ENCODE data around the gene CCDC192.

Gene CCDC192

DNA sequence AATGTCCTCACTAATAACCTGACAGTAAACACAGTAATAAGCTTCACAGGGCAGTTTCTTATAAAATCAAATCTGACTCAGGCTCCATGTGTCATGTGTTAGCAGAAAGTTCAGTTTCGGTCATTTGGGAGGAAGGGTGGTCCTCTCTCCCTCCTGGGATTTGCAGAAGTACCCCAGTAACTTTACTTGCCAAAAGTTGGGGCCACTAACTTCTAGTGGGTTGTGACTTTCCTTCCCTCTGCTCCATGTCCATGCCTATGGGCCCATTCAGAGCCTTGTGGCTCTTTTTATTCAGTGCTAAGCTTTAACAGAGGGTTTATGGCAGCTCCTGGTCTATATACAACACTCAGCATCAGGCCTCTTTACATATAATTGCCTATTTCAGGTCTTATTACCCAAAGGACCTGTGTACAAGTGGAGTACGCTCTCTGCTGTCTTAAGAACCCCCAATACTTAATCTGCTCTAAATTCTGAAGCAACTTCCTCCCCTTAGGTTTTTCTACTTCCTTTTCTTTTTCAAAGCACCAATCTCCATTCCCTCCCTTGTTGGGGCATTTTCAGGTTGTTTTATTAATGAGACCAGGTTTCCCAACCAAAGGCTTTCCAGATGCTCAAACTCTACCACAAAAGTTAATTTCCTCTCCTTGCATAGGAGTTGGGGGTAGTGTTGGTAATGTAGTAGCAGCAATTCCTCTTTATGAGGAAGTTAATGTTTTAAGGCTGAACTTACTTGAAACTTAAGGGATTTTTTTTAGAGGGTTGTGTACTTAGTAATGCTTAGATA lies 107.7 kb downstream of the CCDC192 start:
- DNase-seq (ENCODE audit: low read depth) = no peak

DNA sequence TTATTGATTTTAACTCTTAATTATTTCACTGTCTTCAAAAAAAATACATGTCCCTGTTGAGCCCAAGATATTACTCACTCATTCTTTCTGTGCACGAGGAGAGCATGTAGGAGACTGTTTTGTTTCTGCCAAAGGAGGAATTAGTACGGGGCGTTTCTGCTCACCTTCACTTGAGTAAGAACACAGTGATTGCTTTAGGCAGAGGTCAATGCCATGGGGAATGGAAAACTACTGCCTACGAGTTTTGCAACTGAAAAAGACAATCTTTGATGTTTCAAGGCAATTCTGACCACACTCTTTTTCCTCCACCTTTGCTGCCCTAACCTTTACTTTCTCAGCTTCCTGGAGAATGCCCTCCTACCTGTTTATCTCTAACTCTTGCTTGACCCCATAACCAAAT lies 109.4 kb downstream of the CCDC192 start:
- no peak for DNase-seq (ENCODE audit: low read depth)

DNA sequence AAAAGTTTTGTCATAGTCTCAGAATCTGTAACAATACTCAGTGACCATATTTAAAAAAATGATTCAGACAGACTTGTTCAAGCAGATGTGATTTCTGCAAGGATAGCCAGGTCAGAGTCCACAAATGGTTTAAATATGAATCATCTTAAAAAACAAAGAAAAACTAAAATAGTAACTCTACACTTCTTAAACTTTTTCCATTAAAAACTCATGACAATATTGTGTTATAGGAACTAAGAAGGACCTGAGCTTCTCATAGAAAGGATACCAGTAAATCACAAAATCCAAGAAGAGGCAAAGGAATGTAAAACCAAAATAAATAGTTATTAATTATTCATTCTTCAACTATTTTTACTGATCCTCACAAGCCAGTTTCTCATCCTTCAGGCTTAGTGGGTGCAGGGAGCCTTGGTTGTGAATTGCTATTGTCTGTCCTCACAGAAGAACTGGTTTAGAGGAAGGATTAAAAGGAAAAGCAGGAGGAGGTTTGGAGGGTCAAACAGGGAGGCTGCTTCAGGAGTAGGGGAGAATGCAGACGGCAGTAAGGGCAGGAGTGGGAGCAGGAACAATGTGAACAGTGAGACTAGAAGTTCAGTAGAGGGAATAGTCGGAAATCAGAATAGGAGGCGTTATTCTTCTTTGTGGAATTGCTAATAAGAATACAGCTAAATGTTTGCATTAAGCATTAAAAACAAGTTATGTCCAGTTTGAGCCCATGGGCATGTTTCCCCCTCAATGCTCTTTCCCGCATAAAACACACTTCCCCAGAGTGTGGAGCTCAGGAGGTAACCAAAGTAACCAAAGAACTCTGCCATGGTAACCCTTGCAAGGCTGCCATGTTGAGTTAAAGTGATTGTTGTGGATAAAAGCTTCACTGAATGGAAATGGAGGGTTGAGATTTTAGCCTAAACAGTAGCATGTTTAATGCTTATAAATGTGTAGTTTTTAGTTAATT lies 110.7 kb downstream of the CCDC192 start:
- no peak for DNase-seq (ENCODE audit: low read depth)

DNA sequence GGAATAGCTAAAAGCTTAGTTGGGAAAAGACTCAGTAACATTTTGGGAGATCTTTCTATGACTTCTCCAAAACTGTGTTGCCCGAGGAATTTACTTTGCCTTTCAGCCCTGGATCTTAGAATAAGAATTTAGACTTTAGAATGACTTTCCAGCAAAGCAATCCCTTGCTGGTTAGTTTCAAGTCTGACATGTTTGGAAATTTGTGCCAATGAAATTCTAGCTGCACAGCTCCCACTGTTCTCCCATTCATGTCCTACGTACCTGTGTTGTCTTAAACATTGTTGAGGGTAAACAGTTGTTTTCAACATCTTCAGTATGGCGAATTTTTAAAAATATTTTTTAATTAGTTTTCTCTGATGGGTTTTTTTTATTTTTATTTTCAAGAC lies 111.4 kb downstream of the CCDC192 start:
- DNase-seq (ENCODE audit: low read depth) = no peak

DNA sequence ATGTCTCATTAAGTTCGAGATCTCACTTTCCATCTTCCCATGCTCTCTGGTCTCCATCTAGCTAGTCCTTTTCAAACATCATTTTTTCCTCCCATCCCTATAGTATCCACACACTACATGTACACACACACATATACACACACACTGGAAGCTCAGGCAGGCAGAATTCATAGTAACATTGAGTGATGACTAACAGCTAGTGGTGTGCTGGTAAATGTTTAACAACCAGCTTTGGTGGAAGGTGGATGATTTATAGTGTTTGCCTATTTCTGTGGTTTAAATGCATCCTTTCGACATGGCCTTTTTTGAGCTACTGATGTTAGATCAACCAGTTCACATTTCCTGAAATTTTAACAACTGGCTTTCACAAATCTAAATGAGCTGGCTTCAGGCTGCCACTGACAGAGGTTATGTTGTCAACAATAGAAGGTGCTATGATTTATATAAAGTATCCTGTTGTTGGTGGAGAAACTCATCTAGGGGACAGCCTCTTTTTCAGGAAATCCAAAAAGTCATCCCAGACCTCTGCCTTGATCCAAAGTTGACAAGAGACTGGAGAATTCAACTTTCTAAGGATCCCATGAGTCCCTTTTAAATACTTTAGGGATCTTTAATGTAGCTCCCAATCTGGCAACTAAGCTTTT lies 117.8 kb downstream of the CCDC192 start:
- DNase-seq (ENCODE audit: low read depth) = no peak

DNA sequence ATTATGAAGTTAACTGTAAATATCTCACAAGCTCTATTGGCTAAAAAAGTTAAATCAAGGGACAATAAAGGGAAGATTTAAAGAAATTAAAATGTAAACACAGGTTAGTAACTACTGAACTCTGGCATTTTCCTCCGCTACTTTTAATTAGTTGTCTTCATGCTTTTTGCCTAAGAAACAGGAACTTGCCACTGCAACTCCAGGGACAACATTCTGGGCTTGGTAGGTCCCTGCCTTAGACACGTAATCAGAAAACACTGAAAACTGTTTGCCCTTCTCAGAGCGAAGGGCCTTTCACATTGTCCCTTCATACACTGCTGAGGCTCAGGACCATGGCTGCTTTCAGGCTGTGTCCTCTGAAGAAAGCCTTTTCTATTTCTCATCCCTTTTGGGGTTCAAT lies 118.7 kb downstream of the CCDC192 start:
- no peak for DNase-seq (ENCODE audit: low read depth)

DNA sequence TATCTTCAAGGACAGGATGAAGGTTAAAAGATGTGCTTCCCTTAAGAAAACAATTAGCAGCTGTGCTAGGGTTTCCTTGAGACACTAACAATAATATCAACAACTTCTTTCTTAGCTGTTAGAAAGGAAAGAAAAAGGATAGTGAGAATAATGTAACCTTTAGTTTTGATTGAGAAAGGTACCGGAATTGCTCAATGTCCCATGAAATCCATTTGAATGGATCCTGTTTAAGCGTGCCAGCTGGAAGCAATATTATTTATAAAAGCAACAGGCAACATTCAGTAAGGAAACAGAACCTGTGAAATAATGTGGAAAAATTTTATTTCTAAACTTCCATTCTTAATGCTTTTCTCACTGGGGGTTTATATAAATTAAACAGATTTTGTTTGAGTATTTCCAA lies 120.9 kb downstream of the CCDC192 start:
- DNase-seq (ENCODE audit: low read depth) = no peak

DNA sequence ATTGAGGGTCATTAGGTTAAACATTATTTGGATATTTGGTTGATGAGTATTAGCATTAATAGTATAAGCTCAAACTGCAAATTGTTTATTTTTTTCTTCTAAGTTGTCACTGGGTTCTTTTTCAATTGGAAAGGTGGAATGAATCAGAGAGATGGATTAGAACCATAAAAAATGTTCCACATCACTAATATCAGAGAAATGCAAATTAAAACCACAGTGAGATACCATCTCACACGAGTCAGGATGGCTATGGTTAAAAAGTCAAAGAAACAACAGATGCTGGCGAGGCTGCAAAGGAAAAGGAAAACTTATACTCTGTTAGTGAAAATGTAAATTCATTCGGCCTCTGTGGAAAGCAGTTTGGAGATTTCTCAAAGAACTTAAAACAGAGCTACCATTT lies 122.8 kb downstream of the CCDC192 start:
- no peak for DNase-seq (ENCODE audit: low read depth)

DNA sequence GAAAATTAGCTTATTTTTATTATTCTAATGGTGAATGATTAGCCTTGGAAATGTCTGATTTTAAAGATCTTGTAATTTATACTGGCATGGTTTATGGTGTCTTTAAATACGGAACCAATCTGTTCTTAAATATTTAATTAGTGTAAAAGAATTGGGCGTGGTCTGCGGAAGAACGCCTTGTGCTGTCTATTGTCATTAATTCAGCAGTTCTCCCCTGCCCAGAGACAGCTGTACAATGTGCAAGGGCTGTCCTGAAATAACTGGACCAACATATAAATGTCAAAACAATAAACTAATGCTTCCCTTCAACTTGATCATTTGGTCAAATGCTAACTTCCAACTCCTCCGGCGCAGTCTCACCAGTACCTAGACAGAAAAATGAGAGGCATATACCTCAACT lies 124.3 kb downstream of the CCDC192 start:
- DNase-seq (ENCODE audit: low read depth) = no peak

DNA sequence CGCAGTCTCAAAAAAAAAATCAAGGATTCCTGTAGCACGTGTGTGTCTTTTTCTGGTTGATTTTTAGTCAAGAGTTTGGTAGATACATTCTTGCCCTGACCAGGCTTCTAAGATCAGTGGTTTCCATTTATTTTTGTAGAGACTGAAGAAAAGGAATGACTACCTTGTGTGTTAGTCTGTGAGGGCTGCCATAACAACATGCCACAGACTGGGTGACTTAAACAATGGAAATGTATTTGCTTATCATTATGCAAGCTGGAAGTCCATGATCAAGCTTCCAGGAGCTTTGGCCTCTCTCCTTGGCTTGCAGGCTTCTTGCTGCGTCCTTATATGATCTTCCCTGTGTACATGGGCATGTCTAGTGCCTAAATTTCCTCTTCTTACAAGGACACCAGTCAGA lies 127.0 kb downstream of the CCDC192 start:
- DNase-seq (ENCODE audit: low read depth) = no peak

DNA sequence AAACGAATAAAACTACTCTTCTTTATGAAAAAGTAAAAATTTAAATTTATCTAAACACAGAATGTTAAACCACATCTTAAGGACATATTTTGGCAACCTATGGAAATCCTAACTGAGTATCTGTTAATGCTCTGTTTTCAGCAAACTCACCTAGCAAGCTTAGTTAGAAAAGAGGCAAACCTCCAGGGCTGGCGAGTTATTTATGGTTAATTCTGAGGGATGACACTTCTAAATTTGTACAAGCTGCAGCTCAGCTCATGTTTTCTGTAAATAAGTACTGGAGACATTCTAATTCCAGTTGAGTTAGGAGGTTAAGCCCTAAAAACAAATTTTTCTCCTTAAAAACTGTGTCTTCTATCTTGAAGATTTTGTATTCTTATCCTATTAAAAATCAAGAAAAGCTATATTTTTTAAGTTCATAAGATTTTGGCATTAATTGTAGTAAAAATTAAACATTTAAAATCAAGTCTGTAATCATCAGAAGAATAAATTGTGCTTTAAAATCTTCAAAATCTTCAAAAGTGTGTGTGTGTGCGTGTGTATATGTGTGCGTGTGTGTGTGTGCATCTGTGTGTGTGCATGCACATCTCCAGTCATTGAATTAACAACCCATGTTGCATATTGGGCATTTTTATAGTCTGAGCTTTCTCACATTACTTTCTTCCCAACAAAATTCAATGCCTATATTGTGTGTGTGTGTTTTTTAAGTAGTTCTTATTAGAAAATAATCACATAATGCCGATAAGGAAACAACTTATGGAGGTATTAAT lies 127.8 kb downstream of the CCDC192 start:
- no peak for DNase-seq (ENCODE audit: low read depth)

DNA sequence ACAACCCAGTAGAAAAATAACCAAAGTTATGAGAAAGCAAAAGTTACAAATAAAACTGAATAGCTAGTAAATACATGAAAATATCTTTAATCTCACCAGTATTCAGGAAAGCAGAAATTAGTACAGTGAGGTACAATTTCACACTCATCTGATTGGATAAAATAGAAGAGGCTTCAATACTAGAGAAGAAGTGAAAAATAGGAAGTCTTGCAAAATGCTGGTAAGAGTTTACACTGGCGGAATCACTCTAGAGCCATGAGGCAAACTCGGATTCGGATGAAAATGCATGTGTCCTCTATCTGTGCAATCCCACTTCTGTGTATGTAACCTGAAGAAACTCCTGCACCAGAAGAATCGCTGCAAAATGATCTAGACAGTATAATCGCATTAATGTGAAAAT lies 128.9 kb downstream of the CCDC192 start:
- no peak for DNase-seq (ENCODE audit: low read depth)

DNA sequence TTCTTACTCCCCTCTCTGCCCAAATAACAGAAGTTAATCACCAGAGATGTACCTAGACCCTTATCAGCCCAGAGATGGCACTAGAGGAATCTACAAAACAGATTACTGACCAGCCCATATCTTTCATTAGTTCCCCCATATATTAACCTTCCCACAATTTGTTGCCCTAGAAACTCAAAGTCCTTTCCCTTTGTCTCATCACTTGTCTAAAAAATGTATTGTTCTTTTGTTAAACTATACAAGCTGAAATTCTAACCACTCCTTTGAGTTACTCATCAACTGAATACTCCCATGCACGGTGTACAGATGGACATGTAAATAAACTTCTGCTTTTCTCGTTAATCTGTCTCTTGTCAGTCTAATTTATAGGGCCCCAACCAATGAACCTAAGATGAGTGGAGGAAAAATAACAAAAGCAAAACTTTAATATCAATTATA lies 130.9 kb downstream of the CCDC192 start:
- no peak for DNase-seq (ENCODE audit: low read depth)

DNA sequence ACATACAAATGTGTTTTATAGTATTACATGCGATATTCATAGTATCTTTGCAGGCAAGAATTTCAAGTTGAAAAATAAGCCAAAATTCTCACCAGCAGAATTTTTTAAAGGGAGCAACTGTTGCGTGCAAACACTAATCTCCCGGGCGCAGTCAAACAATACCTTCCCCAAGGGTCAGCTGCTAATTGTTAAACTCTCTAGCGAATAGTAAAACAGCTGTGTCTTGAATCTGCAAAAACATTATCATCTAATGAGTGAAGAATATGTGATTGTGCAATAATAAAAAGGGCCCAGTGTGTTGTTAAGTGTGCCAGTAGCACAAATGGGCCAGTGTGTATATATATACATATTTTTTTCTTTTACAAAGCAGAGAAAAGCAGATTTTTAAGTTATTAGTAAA lies 131.4 kb downstream of the CCDC192 start:
- no peak for DNase-seq (ENCODE audit: low read depth)

DNA sequence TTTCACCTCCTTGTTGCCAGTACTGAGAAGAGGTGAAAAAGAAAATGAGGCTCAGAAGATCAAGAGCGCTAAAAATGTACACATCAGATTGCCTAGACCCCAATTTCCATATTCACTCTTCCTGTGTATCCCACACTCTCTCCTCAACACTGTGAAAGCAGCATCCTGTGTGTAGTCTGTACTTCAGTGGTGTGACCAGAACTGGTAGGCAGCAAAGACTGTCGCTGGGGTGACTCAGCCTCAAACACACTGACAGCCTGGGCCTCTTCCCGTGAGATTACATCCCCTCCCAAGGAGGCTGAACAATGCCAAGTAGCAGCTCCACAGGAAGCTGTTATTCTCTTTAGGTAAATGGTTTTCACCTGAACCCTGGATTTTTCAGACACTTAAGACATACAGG lies 135.5 kb downstream of the CCDC192 start:
- DNase-seq (ENCODE audit: low read depth) = no peak

DNA sequence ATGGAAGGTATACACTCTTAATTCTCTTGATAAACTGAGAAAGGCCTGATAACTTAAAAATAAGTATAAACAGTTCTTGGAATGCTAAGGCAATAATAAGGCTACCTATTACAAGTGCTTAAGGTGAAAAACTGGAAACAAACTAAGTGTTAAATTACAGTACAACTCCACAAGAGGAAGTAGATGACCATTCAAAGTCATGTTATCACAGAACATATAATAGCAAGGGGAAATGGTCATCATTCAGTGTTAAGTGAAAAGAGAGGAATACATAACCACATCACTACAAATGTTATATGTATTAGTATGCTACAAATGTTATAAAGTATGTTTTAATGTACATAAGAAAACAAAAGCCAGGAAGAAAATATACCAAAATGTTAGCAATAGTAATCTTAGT lies 135.9 kb downstream of the CCDC192 start:
- no peak for DNase-seq (ENCODE audit: low read depth)

DNA sequence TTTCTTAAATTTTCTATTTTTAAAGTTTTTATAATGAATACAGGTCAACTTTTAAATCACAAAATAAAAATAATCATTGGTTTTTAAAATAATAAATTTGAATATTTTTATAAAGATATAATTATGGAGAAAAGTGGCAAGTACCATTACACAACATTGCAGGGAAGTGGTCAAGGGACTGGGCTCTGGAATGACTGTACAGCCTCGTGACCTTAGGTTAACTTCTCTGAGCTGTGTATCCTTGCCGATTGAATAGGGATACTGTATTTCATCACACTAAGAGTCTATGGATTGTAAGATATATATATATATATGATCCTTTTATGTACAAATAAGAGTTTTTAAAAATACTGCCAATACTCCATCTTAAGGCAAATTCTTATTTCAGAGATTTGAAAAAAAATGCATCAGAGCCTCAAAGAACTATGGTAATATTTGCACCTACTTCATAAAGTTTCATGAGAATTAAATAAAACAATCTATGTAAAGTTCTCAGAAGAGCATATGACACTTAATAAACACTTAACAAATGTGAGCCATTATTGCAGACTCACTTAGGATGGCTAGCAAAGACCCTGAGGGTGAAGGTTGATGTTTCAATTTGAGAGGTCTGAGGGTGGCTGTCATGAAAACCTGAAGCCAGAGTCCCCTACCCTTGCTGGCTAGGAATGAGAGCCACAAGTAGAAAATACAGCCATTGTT lies 136.5 kb downstream of the CCDC192 start:
- no peak for DNase-seq (ENCODE audit: low read depth)

DNA sequence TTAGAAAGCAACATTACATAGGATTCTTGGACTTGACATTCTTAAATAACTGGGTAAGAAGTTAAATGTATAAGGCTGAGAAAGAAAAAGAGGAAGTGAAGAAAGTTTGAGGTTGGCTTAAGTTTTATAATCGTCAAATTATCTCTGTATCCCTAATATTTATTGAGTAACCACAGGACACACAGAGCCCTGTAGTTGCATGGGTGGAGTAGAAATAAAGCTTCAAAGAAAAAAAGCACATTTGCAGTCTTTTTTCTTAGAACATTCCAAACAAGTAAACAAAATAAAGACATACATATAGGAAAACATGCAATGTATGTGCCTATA lies 137.0 kb downstream of the CCDC192 start:
- DNase-seq (ENCODE audit: low read depth) = no peak

DNA sequence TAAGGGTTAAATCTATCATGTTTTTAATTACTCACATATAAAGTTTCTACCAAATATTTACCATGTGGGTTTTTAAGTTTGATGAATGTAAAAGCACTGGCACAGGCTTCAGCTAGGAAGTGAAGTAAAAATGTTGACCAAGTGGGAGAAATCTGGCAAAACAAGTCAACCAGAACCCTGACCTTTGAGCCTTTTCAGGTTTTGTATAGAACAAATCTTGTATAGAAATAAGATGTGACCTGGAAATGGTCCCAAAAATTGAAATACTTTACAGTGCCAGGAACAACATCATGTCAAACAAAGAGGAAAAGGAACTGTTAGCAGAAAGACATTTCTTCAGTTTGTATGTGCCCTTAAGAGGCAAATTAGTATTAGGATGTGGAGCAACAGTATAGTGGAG lies 137.6 kb downstream of the CCDC192 start:
- no peak for DNase-seq (ENCODE audit: low read depth)

DNA sequence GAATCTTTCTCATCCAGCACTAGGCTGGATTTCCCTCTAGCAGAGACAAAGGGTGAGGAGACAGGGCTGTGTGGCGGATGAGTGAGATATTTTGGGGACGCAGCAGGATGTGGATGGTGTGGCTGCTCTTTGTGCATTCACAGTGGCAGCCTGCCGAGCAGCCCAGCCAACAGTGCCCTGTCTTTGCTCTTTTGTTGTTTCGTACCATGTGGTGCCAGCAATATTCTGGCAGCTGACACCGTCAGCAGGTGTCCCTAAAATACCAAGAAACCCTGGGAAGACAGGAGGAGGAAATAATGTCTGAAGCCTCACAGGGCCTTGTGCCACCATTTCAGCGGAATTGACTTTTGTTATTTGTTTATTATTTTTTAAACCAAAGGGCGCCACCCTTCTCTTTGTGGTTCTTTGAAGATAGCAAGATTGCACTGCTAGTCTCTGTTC lies 141.4 kb downstream of the CCDC192 start:
- DNase-seq (ENCODE audit: low read depth) = no peak

DNA sequence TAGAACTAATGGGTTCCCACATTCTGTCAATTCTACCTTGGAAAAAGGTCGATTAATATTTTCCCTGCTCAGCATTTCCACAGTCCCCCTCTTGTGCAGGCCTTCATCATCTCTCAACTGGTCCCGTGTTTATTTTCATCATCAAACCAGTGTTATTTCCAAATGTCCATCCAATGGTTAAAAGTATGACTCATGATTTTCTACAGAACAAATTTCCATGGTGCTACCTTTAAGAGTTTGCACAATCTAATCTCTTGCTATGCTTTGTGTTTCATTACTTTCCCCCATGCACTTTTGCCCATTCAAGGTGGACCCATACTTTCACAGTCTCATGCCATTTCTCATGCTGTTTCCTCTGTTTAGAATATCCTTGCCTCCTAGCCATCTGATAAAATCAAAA lies 143.7 kb downstream of the CCDC192 start:
- no peak for DNase-seq (ENCODE audit: low read depth)
